Subcutaneous adipose tissue (tissue), 4 donors: Measurements from ENCODE around the gene SYPL1. TPM values are rescaled to one million over a fixed set of nuclear protein-coding genes. Genes with fewer than 3 reads are reported as not detected.

Experiments used
- total RNA-seq, 4 donors: library from RNA; depleted of rRNA; stranded (reverse); fragments of >200 nt; gene quantifications; one replicate each; pipeline ENCODE4 v1.1.0, GENCODE V29; 2016
- TF ChIP-seq, protein P1 (sequence below): fragments of 450-650 bp; IDR thresholded peaks from one replicate; pipeline ENCODE4 v1.5.1; 2016; ENCODE audit warnings: low read depth, mild to moderate bottlenecking, control low read depth, antibody characterized with exemption, moderate library complexity

The SYPL1 gene
- total RNA-seq, result 100 to 1,000 TPM in 1 of 4 donors, 10 to 100 TPM in 3; 85.2 to 136 (median 92.4) TPM

DNA sequence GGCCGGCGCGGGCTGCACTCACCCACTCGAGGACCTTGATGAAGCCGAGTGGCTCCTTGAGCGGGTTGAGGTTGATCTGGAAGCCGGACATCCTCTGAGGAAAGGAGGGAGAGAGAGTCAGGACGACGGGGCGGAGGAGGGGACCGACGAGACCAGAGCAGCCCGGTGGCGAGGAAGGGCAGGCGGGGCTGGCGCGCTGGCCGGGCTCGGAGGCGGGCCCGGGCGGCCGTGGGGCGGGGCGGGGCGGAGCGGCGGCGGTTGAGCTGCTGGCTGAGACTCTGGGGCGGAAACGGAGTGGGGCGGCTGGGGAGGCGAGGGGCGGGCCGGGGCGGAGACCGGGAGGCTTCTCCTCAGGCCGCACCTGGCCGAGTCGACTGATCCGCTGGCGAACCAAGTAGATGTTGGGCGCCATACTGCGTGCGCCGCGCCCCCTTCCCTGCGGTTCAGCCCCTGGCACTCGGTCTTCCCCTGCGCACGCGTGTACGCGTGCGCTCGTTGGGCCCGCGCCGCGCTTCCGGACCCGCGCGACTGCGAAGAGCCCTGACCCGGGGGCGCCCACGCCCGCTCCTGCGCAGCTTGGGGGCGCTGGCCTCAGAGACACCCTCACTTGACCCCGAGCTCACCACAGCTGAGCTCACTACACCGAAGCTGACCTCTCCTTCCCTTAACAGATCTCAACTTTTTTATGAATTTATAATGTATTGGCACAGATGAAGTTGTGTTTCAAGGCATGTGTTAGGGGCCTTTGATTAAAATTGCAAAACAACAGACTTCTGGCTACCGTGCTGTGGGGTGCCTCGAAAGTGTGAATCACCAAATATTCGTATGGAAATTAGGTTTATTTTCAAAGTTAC is at the start of gene SYPL1:
SYPL1 (minus strand) TSS at position 195 of the 854 bp plus-strand sequence; CDS start at position 91, 104 bp downstream.
- TF ChIP-seq, protein P1, sequence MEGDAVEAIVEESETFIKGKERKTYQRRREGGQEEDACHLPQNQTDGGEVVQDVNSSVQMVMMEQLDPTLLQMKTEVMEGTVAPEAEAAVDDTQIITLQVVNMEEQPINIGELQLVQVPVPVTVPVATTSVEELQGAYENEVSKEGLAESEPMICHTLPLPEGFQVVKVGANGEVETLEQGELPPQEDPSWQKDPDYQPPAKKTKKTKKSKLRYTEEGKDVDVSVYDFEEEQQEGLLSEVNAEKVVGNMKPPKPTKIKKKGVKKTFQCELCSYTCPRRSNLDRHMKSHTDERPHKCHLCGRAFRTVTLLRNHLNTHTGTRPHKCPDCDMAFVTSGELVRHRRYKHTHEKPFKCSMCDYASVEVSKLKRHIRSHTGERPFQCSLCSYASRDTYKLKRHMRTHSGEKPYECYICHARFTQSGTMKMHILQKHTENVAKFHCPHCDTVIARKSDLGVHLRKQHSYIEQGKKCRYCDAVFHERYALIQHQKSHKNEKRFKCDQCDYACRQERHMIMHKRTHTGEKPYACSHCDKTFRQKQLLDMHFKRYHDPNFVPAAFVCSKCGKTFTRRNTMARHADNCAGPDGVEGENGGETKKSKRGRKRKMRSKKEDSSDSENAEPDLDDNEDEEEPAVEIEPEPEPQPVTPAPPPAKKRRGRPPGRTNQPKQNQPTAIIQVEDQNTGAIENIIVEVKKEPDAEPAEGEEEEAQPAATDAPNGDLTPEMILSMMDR, result no peak

DNA sequence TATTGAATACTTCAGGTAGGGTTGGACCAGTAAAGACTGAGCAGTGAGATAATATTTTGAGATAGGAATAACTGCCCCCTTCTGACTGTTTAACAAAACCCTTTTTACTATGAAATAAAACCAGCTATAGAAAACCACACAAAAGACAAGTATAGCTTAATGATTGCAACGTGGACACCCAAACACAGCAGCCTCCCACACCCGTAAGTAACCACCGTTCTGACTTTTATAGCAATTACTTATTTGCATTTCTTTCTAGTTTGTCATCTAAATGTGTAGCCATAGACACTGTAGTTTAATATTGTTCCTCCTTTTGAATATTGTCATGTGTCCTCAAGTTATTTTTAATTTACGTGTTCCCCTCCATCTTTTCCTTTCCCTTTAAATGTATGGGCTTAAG is 42.9 kb upstream of the SYPL1 start:
- TF ChIP-seq, protein P1, result no peak

DNA sequence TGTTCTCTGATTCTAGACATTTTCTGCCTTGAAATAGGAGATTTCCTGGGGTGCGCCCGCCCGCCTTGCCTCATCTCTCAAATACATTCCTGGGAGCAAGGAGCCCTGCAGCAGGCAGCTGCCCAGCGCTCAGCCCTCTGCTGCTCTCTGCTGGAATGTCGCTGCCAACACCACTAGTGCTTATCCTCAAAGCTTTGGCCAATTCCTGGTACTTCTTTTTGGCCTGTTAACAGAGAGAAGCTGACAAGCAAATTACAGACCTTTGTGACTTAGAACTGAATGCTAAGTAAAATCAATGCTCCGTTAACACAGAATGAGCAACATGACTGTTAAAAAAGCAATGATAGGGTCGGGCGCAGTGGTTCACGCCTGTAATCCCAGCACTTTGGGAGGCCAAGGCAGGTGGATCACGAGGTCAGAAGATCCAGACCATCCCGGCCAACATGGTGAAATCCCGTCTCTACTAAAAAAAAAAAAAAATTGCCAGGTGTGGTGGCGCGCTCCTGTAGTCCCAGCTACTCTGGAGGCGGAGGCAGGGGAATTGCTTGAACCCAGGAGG is 41.9 kb upstream of the SYPL1 start:
- TF ChIP-seq, protein P1, result no peak

DNA sequence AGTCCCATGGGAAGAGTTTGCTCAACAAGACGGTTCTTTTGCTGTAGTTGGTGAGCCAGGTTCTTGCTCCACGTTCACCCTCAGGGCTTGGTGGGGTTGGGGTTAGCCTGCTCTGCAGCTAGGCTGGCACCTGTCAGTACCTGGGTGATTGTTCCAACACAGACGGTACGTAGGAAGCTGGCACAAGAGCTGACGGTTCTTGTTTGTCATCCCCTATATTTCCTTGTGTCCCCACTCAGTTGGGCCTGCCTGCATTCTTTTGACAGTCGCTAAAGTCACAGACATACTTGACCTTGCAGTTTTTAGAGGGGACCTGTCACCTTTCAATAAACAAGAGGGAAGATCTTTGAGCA is 40.2 kb upstream of the SYPL1 start:
- TF ChIP-seq, protein P1, result no peak

DNA sequence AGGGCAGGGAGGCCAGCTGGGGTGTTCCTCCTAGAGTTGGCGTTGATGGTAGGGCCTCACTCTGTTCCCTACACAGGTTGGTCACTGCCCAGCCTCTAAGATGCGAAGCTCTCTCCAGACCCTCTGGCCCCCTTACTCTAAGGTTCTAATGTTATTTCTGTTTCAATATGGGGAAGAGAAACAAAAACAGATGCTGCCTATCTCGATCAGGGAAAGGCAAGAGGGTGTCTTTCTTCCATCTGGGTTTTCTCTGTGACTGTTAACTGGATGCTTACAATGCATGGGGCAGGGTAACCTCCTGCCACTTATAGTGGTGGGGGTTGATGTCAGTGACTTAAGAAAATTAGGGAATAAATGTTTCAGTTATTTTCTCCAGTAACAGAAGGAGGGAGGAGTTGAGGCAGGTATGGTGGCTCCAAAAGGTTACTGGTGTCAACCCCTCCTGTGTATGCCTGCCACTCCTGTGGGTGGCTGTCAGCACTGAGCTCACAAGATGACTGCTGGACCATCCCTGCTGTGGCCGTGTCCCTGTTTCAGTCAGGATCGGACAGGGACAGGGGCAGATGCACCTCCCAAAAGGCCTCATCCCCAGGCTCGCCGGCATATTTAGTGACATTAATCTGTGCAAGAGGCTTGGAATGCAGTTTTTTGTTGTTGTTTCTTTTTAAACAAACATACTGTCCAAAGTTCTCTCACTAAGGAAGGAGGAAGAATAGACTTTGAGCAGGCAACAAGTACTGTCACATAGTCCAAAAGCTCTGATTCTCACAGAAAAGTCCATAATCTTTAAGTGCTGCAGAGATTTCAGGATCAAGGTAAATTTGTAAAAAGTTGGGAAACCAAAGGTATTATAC is 39.6 kb upstream of the SYPL1 start:
- TF ChIP-seq, protein P1, result no peak

DNA sequence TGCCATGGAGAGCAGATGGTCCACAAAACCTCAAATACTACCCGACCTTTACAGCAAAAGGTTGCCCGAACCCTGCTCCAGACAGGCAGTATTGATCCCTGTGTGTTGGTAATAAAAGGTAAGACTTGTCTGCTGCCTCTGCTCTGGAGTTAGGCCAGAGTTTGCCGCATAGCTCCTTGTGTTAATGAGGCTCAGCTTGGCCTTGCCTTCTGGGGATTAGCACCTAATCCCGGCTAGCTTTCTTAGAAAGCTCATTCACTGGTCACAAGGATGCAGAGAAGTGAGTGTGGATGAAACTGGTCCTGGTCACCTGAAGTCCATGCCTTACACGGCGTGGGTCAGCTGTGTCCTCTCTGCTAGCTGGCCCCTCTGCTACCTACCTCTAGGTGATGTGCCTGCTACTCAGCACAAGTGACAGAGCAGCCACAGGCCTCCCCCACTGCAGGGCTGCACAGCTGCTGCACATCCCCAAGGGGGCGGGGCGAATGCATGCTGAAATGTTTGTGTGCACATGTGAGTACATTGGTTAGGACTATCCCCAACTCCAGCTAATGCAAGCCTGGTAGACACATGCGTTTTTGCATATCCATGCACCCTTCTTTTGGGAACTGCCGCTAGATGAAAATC is 31.7 kb upstream of the SYPL1 start:
- TF ChIP-seq, protein P1, result no peak
